IMR-90 (cell line): ENCODE measurements around the gene DMXL1. TPM values are rescaled to one million over a fixed set of nuclear protein-coding genes. Genes with fewer than 3 reads are reported as not detected.

ENCODE experiments used
- ATAC-seq: fragments of 200-7000 bp; cut with Tn5 transposase; 2 replicates; pipeline ENCODE4 v1.9.1; 2020; ENCODE audit warnings: low read depth, mild to moderate bottlenecking, moderate library complexity
- BruUV-seq: library from RNA; stranded (reverse); fragments of 400-500 nt; replicated peaks from 2 replicates; lab custom pipeline; 2021; lab: Mats Ljungman, UMichigan
- CTCF ChIA-PET: fragments of 300-600 bp; formaldehyde crosslinking; extraction: SDS; loops from one replicate; lab custom pipeline; 2021; ENCODE audit warnings: antibody characterized with exemption; lab: Yijun Ruan, JAX
- POLR2A ChIA-PET: fragments of 300-600 bp; sonication (Branson Sonifier 250); formaldehyde crosslinking; loops from one replicate; lab custom pipeline; 2022; ENCODE audit warnings: antibody characterized with exemption; ENCODE audit not compliant: unreplicated experiment; lab: Charles Lee
- DNase-seq: peaks from one replicate; pipeline ENCODE4 v3.0.0; 2013
- H2AFZ ChIP-seq: replicated peaks from 2 replicates; pipeline ENCODE3; 2013; ENCODE audit warnings: low read length, mild to moderate bottlenecking; ENCODE audit not compliant: poor library complexity
- H2AK5ac ChIP-seq: 2 replicates; pipeline ENCODE4 v1.6.1; 2013; ENCODE audit warnings: low read depth, low read length, inconsistent platforms
- H2AK9ac ChIP-seq: replicated peaks from 2 replicates; pipeline ENCODE3; 2013; ENCODE audit warnings: mild to moderate bottlenecking, low read depth, low read length, moderate library complexity; ENCODE audit not compliant: poor library complexity
- H2BK120ac ChIP-seq: 2 replicates; pipeline ENCODE4 v1.6.1; 2013; ENCODE audit warnings: low read depth, low read length, inconsistent platforms
- H2BK15ac ChIP-seq: 3 replicates; pipeline ENCODE4 v1.6.1; 2013; ENCODE audit warnings: low read depth, low read length, inconsistent platforms
- H2BK20ac ChIP-seq: 2 replicates; pipeline ENCODE4 v1.6.1; 2013; ENCODE audit warnings: low read depth, mild to moderate bottlenecking, inconsistent platforms, low read length, moderate library complexity
- H2BK5ac ChIP-seq: 2 replicates; pipeline ENCODE4 v1.6.1; 2013; ENCODE audit warnings: mild to moderate bottlenecking, low read depth, low read length, inconsistent platforms; ENCODE audit not compliant: poor library complexity, severe bottlenecking
- H3K14ac ChIP-seq: replicated peaks from 2 replicates; pipeline ENCODE4 v1.6.1; 2013; ENCODE audit warnings: low read depth, low read length, inconsistent platforms
- H3K18ac ChIP-seq: 2 replicates; pipeline ENCODE4 v1.6.1; 2013; ENCODE audit warnings: low read depth, low read length, control low read depth
- H3K23ac ChIP-seq: 2 replicates; pipeline ENCODE4 v1.6.1; 2013; ENCODE audit warnings: low read depth, low read length, inconsistent platforms
- H3K27ac ChIP-seq: 2 replicates; pipeline ENCODE4 v1.5.1; 2013; ENCODE audit warnings: mild to moderate bottlenecking, control low read depth, low read length; ENCODE audit not compliant: insufficient read depth
- H3K27me3 ChIP-seq: 2 replicates; pipeline ENCODE4 v1.6.1; 2013; ENCODE audit warnings: low read length; ENCODE audit not compliant: control insufficient read depth, insufficient read depth
- H3K36me3 ChIP-seq: 2 replicates; pipeline ENCODE4 v1.6.1; 2013; ENCODE audit warnings: low read length, mixed read lengths; ENCODE audit not compliant: control insufficient read depth, insufficient read depth
- H3K4ac ChIP-seq: 2 replicates; pipeline ENCODE4 v1.6.1; 2013; ENCODE audit warnings: low read depth, low read length, inconsistent platforms
- H3K4me1 ChIP-seq: 2 replicates; pipeline ENCODE4 v1.6.1; 2013; ENCODE audit warnings: low read length, mixed read lengths; ENCODE audit not compliant: control insufficient read depth, insufficient read depth
- H3K4me2 ChIP-seq: 2 replicates; pipeline ENCODE4 v1.6.1; 2013; ENCODE audit warnings: low read depth, mild to moderate bottlenecking, control low read depth, low read length, moderate library complexity
- H3K4me3 ChIP-seq: 2 replicates; pipeline ENCODE4 v1.5.1; 2013; ENCODE audit warnings: low read depth, mild to moderate bottlenecking, control low read depth, low read length, moderate library complexity; ENCODE audit not compliant: insufficient read depth
- H3K56ac ChIP-seq: 2 replicates; pipeline ENCODE4 v1.6.1; 2013; ENCODE audit warnings: low read length, inconsistent platforms; ENCODE audit not compliant: insufficient read depth; ENCODE audit errors: extremely low read depth
- H3K79me1 ChIP-seq, 2 experiments: 2 replicates each; pipeline ENCODE4 v1.6.1; 2013; ENCODE audit warnings: low read length in 2 of 2, inconsistent platforms in 1 of 2, low read depth in 1 of 2
- H3K9ac ChIP-seq: 2 replicates; pipeline ENCODE4 v1.6.1; 2013; ENCODE audit warnings: low read depth, low read length, control low read depth
- H3K9me1 ChIP-seq: 2 replicates; pipeline ENCODE4 v1.6.1; 2013; ENCODE audit warnings: low read length, inconsistent platforms; ENCODE audit not compliant: insufficient read depth
- H3K9me3 ChIP-seq: 2 replicates; pipeline ENCODE4 v1.6.1; 2013; ENCODE audit warnings: low read length; ENCODE audit not compliant: control insufficient read depth, insufficient read depth
- H4K20me1 ChIP-seq: 2 replicates; pipeline ENCODE4 v1.6.1; 2013; ENCODE audit warnings: low read length, inconsistent platforms; ENCODE audit not compliant: insufficient read depth
- H4K5ac ChIP-seq: 2 replicates; pipeline ENCODE4 v1.6.1; 2013; ENCODE audit warnings: mild to moderate bottlenecking, low read depth, low read length, control low read depth
- H4K8ac ChIP-seq, 2 experiments: 2 replicates each; pipeline ENCODE4 v1.6.1; 2013; ENCODE audit warnings: low read depth in 2 of 2, low read length in 2 of 2, control low read depth in 1 of 2, inconsistent platforms in 1 of 2
- H4K91ac ChIP-seq: 2 replicates; pipeline ENCODE4 v1.6.1; 2013; ENCODE audit warnings: low read depth, low read length, inconsistent platforms; ENCODE audit not compliant: insufficient read depth
- CEBPB ChIP-seq: IDR thresholded peaks from 2 replicates; pipeline ENCODE4 v1.6.1; 2012; ENCODE audit warnings: low read depth, low read length, improper control_type of control experiment
- CTCF ChIP-seq: conservative IDR thresholded peaks from 2 replicates; pipeline ENCODE4 v1.5.1; 2012; ENCODE audit warnings: mild to moderate bottlenecking, low read depth, low read length, improper control_type of control experiment
- ELK1 ChIP-seq: fragments of 150-350 bp; IDR thresholded peaks from 2 replicates; pipeline ENCODE4 v1.6.1; 2016; ENCODE audit warnings: low read depth, mild to moderate bottlenecking, low read length, moderate library complexity, borderline replicate concordance
- FOS ChIP-seq: fragments of 150-350 bp; IDR thresholded peaks from 2 replicates; pipeline ENCODE4 v1.6.1; 2016; ENCODE audit warnings: low read depth, low read length
- MAFK ChIP-seq: IDR thresholded peaks from 2 replicates; pipeline ENCODE4 v1.6.1; 2012; ENCODE audit warnings: low read depth, low read length, improper control_type of control experiment
- MAZ ChIP-seq: IDR thresholded peaks from 2 replicates; pipeline ENCODE4 v1.6.1; 2012; ENCODE audit warnings: low read depth, mild to moderate bottlenecking, low read length, improper control_type of control experiment, moderate library complexity, borderline replicate concordance
- MXI1 ChIP-seq: IDR thresholded peaks from 2 replicates; pipeline ENCODE4 v1.6.1; 2012; ENCODE audit warnings: low read depth, mild to moderate bottlenecking, low read length, moderate library complexity, borderline replicate concordance
- NFE2L2 ChIP-seq: fragments of 150-350 bp; IDR thresholded peaks from 2 replicates; pipeline ENCODE4 v1.6.1; 2016; ENCODE audit warnings: low read depth, mild to moderate bottlenecking, low read length
- RAD21 ChIP-seq: IDR thresholded peaks from 2 replicates; pipeline ENCODE4 v1.6.1; 2012; ENCODE audit warnings: low read length, improper control_type of control experiment
- RCOR1 ChIP-seq: IDR thresholded peaks from 2 replicates; pipeline ENCODE4 v1.6.1; 2012; ENCODE audit warnings: mild to moderate bottlenecking, low read length, improper control_type of control experiment; ENCODE audit not compliant: insufficient replicate concordance
- RFX5 ChIP-seq: IDR thresholded peaks from 2 replicates; pipeline ENCODE4 v1.8.0; 2012; ENCODE audit warnings: low read depth, mild to moderate bottlenecking, low read length, moderate library complexity
- SMC3 ChIP-seq: fragments of 150-350 bp; IDR thresholded peaks from 2 replicates; pipeline ENCODE4 v1.6.1; 2016; ENCODE audit warnings: low read depth, mild to moderate bottlenecking, antibody characterized with exemption, low read length, moderate library complexity
- WGBS, 2 experiments: methylation state at CpG; one replicate each; pipeline versions ENCODE4 v1.1.5 to v1.1.7; 2013; ENCODE audit warnings: missing lambda C conversion rate in 2 of 2; ENCODE audit not compliant: insufficient read length in 1 of 2; ENCODE audit errors: extremely low coverage in 2 of 2; 5-methylcytosine and 5-hydroxymethylcytosine counted together
- dilution Hi-C: fragments of 300-500 bp; cut with HindIII; formaldehyde crosslinking; loops from one replicate; pipeline ENCODE4 v1.14.3; 2018; ENCODE audit warnings: low sequenced_read_pairs; ENCODE audit not compliant: unreplicated experiment
- in situ Hi-C: fragments of 300-500 bp; cut with MboI; formaldehyde crosslinking; loops from 3 replicates; pipeline ENCODE4 v1.14.3; 2019; ENCODE audit warnings: low sequenced_read_pairs, inconsistent platforms, mixed read lengths
- intact Hi-C: fragments of 100-400 bp; cut with micrococcal nuclease; formaldehyde crosslinking; loops from 2 replicates; pipeline ENCODE4 v1.10.0; 2022
- polyA plus RNA-seq, 3 experiments: library from polyadenylated mRNA; depleted of rRNA; stranded (reverse); fragments of >200 nt; gene quantifications; 2 replicates each; pipeline ENCODE4 v1.2.3, GENCODE V29; 2012; ENCODE audit warnings: low replicate concordance in 1 of 3
- total RNA-seq: library from RNA; depleted of rRNA; stranded (reverse); fragments of >200 nt; gene quantifications from 2 replicates; pipeline ENCODE4 v1.2.3, GENCODE V29; 2012

Gene DMXL1
- total and polyA plus RNA-seq, 2 of the 4 experiments (the other 2 are of a cell fraction): 8.1 to 21.5 TPM

- Histone ChIP-seq H4K5ac (no peak overlapping the region), H3K4me1 (peaks cover 15% of the 10 kb centered on the region), H3K18ac (no peak overlapping the region), H3K4me3 (no peak overlapping the region), H3K4ac (no peak overlapping the region), H3K27me3 (no peaks in the 10 kb centered on the region), H2BK5ac (no peak overlapping the region), H3K9me3 (no peaks in the 10 kb centered on the region), H2AK9ac (no peak overlapping the region), H4K8ac (no peak overlapping the region), H2AK5ac (no peak overlapping the region), H3K9ac (no peak overlapping the region), H3K9me1 (peaks cover 14% of the 10 kb centered on the region), H3K4me2 (no peak overlapping the region), H4K91ac (no peak overlapping the region), H4K20me1 (no peaks in the 10 kb centered on the region), H3K27ac (no peak overlapping the region), H2AFZ (no peak overlapping the region), H2BK15ac (no peak overlapping the region), H3K36me3 (no peaks in the 10 kb centered on the region), H2BK20ac (no peak overlapping the region), H3K14ac (no peak overlapping the region), H2BK120ac (no peak overlapping the region), H3K23ac (no peak overlapping the region), H3K79me1 (peaks cover 27 to 50% of the 10 kb centered on the region in 2 experiments), H3K56ac (no peak overlapping the region)
- CTCF ChIA-PET: interaction anchor here (0.6 to 0.7 kb wide), 3 partner anchors 8 to 250 kb away, joined by 3 read pairs; no protein-coding TSS in a partner anchor
- in situ Hi-C loops: no loop called here
- WGBS, 2 experiments: no CpG with 5 or more reads among the region's 2 CpGs
- TF ChIP-seq SMC3 (no peak), RFX5 (no peak), MAFK (no peak), MXI1 (no peak), RAD21 (no peak), ELK1 (no peak), FOS (no peak), RCOR1 (no peak), CEBPB (no peak), CTCF (no peak), MAZ (no peak), NFE2L2 (no peak)
- DNase-seq (no peak), ATAC-seq (no peak)
- POLR2A ChIA-PET: no interaction called here
- dilution Hi-C loops: no loop called here
- intact Hi-C loops: no loop called here
- BruUV-seq: no TSS peak
Observed at GRCh38 chr5:119271758-119272730, 201.2 kb downstream of the DMXL1 start.
